Measurements from ENCODE around the gene PRSS58. TPM values are rescaled to one million over a fixed set of nuclear protein-coding genes. Genes with fewer than 3 reads are reported as not detected.

PRSS58 gene
- total RNA-seq, 4 donors from 2014 or later, result not detected

DNA sequence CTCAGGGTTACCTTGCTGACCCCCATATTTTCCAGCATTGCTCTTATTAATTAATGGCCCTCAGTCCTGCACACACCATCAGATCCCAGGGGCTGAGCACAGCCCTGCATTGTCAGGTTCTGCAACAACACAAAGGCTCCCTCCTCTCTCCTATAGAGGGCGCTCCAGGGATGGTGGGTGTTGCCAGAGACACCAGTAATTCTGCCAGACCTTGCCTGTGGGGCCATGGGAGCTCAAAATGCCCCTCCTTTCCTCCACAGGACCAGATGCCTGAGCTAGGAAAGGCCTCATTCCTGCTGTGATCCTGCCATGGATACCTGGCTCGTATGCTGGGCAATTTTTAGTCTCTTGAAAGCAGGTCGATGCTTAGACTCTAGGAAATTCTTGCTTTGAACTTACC, 42.8 kb upstream of the PRSS58 start:
- DNase-seq (ENCODE audit: low spot score in 2 of 2), result no peak
- TF ChIP-seq POLR2A (IDR thresholded peaks at IDR 0.05), result no peak
- TF ChIP-seq, protein P1, sequence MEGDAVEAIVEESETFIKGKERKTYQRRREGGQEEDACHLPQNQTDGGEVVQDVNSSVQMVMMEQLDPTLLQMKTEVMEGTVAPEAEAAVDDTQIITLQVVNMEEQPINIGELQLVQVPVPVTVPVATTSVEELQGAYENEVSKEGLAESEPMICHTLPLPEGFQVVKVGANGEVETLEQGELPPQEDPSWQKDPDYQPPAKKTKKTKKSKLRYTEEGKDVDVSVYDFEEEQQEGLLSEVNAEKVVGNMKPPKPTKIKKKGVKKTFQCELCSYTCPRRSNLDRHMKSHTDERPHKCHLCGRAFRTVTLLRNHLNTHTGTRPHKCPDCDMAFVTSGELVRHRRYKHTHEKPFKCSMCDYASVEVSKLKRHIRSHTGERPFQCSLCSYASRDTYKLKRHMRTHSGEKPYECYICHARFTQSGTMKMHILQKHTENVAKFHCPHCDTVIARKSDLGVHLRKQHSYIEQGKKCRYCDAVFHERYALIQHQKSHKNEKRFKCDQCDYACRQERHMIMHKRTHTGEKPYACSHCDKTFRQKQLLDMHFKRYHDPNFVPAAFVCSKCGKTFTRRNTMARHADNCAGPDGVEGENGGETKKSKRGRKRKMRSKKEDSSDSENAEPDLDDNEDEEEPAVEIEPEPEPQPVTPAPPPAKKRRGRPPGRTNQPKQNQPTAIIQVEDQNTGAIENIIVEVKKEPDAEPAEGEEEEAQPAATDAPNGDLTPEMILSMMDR (IDR thresholded peaks at IDR 0.05), result no peak
- WGBS, 2 donors, result 44 to 52% methylated on average over 3 of the region's 3 CpGs
- no peak overlapping the region for H3K4me3 ChIP-seq (ENCODE audit: low read depth, poor library complexity, severe bottlenecking)
- intact Hi-C loops (cut with DNase I; ENCODE audit: low total_unique reads), result no loop called here

DNA sequence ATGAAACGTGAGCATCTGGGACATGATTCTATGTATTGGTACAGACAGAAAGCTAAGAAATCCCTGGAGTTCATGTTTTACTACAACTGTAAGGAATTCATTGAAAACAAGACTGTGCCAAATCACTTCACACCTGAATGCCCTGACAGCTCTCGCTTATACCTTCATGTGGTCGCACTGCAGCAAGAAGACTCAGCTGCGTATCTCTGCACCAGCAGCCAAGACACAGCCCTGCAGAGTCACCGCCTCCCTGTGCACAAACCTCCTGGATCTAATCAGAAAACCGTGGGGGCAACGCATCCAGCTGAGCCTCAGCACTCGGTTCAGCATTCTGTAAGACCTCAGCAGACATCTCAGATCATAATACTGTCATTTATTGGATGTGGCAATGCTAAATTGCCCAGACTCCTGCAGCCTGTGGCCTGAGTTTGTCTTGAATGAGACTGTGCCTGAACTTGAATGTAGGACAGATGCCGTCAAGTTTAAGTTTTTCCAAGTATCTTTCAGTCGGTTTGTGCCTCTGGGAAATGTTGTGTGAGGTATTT, 41.5 kb upstream of the PRSS58 start:
- 39 to 41% methylated on average over 10 of the region's 10 CpGs for WGBS, 2 donors
- no peak for DNase-seq (ENCODE audit: low spot score in 2 of 2)
- TF ChIP-seq, protein P1 (IDR thresholded peaks at IDR 0.05), result no peak
- TF ChIP-seq POLR2A (IDR thresholded peaks at IDR 0.05), result no peak
- intact Hi-C loops (cut with DNase I; ENCODE audit: low total_unique reads), result no loop called here
- H3K4me3 ChIP-seq (ENCODE audit: low read depth, poor library complexity, severe bottlenecking), result no peak overlapping the region

DNA sequence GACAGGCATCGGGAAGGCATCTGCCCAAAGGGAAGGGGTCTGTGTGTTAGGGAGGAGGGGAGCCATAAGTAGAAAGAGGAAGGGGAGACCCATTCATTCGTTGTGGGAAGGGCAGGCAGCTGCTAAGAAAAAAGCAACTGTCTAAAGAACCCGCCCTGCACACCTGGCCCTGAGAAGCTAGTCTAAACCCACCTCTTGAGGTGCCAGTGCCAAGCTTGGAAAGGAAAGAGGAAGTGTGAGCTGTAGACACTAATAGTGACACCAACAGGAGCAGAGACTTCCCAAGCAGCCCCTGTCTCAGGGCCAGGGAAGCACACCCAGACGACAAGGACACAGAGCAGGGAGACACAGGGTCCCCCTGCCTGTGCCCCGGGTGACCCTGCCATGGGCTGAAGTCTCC, 40.8 kb upstream of the PRSS58 start:
- intact Hi-C loops (cut with DNase I; ENCODE audit: low total_unique reads), result no loop called here
- no peak for TF ChIP-seq POLR2A (IDR thresholded peaks at IDR 0.05)
- TF ChIP-seq, protein P1 (IDR thresholded peaks at IDR 0.05), result no peak
- no peak for DNase-seq (ENCODE audit: low spot score in 2 of 2)
- WGBS, 2 donors, result 45 to 59% methylated on average over 5 of the region's 5 CpGs
- H3K4me3 ChIP-seq (ENCODE audit: low read depth, poor library complexity, severe bottlenecking), result no peak overlapping the region

DNA sequence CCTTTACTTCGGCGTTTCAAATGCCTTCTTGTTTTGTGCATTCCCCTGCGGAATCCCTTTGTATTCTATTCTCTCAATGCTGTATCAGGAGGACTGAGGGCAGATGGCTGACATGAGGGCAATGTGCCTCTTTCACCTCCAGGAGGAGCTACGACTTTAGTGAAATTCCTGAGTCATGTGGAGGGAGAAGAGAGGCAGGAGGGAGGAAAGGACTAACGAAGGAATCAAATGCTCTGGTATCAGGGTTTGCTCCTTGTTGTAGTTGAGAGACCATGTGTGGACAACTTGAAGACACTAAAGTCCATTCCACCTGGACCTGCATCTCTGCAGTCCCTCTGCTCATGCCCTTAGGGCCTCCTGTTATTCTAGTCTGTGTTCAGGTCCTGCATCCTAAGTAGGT, 40.2 kb upstream of the PRSS58 start:
- intact Hi-C loops (cut with DNase I; ENCODE audit: low total_unique reads), result no loop called here
- no peak for DNase-seq (ENCODE audit: low spot score in 2 of 2)
- H3K4me3 ChIP-seq (ENCODE audit: low read depth, poor library complexity, severe bottlenecking), result no peak overlapping the region
- no peak for TF ChIP-seq POLR2A (IDR thresholded peaks at IDR 0.05)
- TF ChIP-seq, protein P1 (IDR thresholded peaks at IDR 0.05), result no peak
- 34 to 46% methylated on average over 5 of the region's 5 CpGs for WGBS, 2 donors

DNA sequence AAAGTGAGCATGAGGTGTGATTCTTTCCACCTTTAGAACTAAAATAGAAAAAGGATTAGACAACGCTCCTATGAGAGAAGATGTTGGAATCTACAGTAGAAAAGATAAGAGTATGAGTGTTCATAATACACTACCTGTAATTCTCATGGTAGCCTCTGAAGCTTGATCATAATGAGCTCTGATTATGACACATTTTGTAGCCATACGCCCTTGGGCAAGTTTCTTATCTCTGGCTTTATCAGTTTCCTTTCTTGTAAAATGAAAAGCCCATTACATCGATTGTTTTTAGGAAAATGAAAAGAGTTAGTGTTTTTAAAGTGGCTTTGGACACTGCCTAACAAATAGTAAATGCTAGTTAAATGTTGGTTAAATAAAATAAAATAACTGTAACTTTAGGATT, 22.4 kb upstream of the PRSS58 start:
- 49 to 54% methylated on average over 3 of the region's 3 CpGs for WGBS, 2 donors
- TF ChIP-seq POLR2A (IDR thresholded peaks at IDR 0.05), result no peak
- TF ChIP-seq, protein P1 (IDR thresholded peaks at IDR 0.05), result no peak
- H3K4me3 ChIP-seq (ENCODE audit: low read depth, poor library complexity, severe bottlenecking), result no peak overlapping the region
- no peak for DNase-seq (ENCODE audit: low spot score in 2 of 2)
- intact Hi-C loops (cut with DNase I; ENCODE audit: low total_unique reads), result no loop called here

DNA sequence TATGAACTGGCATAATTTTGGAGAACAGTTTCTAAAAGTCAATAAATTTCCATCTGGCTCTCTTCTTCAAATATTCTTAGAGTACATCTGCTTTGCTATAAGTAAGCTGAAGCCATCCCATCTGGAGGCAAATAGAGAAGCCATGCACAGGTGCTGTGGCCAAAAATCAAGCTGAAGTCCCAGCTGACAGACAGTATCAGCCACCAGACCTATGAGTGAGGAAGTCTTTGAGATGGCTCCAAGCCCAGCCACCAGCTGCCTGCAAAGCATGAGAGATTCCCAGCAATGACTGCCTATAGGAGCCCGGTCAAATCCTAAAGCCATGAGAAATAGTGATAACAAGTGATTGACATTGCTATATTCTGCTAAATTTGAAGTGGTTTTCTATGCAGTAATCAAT, 21.7 kb upstream of the PRSS58 start:
- intact Hi-C loops (cut with DNase I; ENCODE audit: low total_unique reads), result loop anchor here (10.0 kb wide), 1 partner anchor 1025 kb away; no protein-coding TSS in a partner anchor
- DNase-seq (ENCODE audit: low spot score in 2 of 2), result no peak
- 82 to 86% methylated on average over 1 of the region's 1 CpG for WGBS, 2 donors
- TF ChIP-seq POLR2A (IDR thresholded peaks at IDR 0.05), result no peak
- TF ChIP-seq, protein P1 (IDR thresholded peaks at IDR 0.05), result no peak
- H3K4me3 ChIP-seq (ENCODE audit: low read depth, poor library complexity, severe bottlenecking), result no peak overlapping the region
